ENCODE results near the gene DSC1. TPM values are rescaled to one million over a fixed set of nuclear protein-coding genes. Genes with fewer than 3 reads are reported as not detected.

The DSC1 gene
- polyA plus RNA-seq, 1 of the 3 experiments (the other 2 are of a cell fraction): not detected

GRCh38 chr18:31162419-31162793 is 250 bp downstream of the DSC1 start:
- CTCF ChIA-PET: interaction anchor here (0.8 kb wide), 1 partner anchor 11 kb away, joined by 3 read pairs; no protein-coding TSS in a partner anchor
- Histone ChIP-seq H3K9me3 (no peaks in the 10 kb centered on the region), H3K79me2 (ENCODE audit: insufficient read depth) (no peaks in the 10 kb centered on the region), H3K4me1 (ENCODE audit: control insufficient read depth in 1 of 2, insufficient read depth in 2 of 2, low read depth in 1 of 2, low read length in 1 of 2) (no peaks in the 10 kb centered on the region), H3K27ac (ENCODE audit: low read depth in 2 of 2, low read length in 1 of 2) (no peak overlapping the region), H3K36me3 (replicated peaks in 1 of 2; ENCODE audit: control insufficient read depth in 1 of 2, insufficient read depth in 2 of 2, low read length in 1 of 2) (no peaks in the 10 kb centered on the region), H3K4me2 (no peak overlapping the region), H2AFZ (ENCODE audit: low read depth) (no peak overlapping the region), H3K9ac (no peak overlapping the region), H3F3A (replicated peaks; ENCODE audit: insufficient read depth) (no peaks in the 10 kb centered on the region), H3K27me3 (ENCODE audit: insufficient read depth) (no peaks in the 10 kb centered on the region; the same call in 1 of the 2 replicates), H3K9me2 (no peaks in the 10 kb centered on the region), H4K20me1 (ENCODE audit: insufficient read depth) (no peaks in the 10 kb centered on the region), H3K4me3 (ENCODE audit: low read depth in 2 of 2, low read length in 1 of 2) (no peak overlapping the region)
- DNase-seq: no peak
- WGBS (ENCODE audit: low lambda C conversion rate): 0% methylated on average over 4 of the region's 5 CpGs
- TF ChIP-seq IRF3 (IDR thresholded peaks at IDR 0.05; ENCODE audit: low read depth, low read length) (no peak), SMC3 (IDR thresholded peaks at IDR 0.05; ENCODE audit: low read depth, low read length) (no peak)
- POLR2A ChIA-PET: no interaction called here

GRCh38 chr18:31161757-31162418 is 768 bp downstream of the DSC1 start:
- H4K20me1 ChIP-seq (ENCODE audit: insufficient read depth): no peaks in the 10 kb centered on the region
- no peak overlapping the region for H2AFZ ChIP-seq (ENCODE audit: low read depth)
- ChIA-PET POLR2A (no interaction called here), CTCF (interaction anchor here (0.8 kb wide), 1 partner anchor 10 kb away, joined by 3 read pairs; no protein-coding TSS in a partner anchor)
- H3K79me2 ChIP-seq (ENCODE audit: insufficient read depth): no peaks in the 10 kb centered on the region
- no peak overlapping the region for H3K9ac ChIP-seq
- H3K4me3 ChIP-seq (ENCODE audit: low read depth in 2 of 2, low read length in 1 of 2): no peak overlapping the region
- no peak for DNase-seq
- H3F3A ChIP-seq (replicated peaks; ENCODE audit: insufficient read depth): no peaks in the 10 kb centered on the region
- WGBS (ENCODE audit: low lambda C conversion rate): 8% methylated on average over 2 of the region's 2 CpGs
- no peaks in the 10 kb centered on the region for H3K4me1 ChIP-seq (ENCODE audit: control insufficient read depth in 1 of 2, insufficient read depth in 2 of 2, low read depth in 1 of 2, low read length in 1 of 2)
- no peak overlapping the region for H3K4me2 ChIP-seq
- TF ChIP-seq SMC3 (IDR thresholded peaks at IDR 0.05; ENCODE audit: low read depth, low read length) (no peak), FOXJ3 (CRISPR knock-in tag; IDR thresholded peaks at IDR 0.05) (no peak), IRF3 (IDR thresholded peaks at IDR 0.05; ENCODE audit: low read depth, low read length) (no peak), RAD21 (IDR thresholded peaks at IDR 0.05; ENCODE audit: low read length) (no peak), MAX (IDR thresholded peaks at IDR 0.05; ENCODE audit: low read depth) (no peak), CTCF (IDR thresholded peaks at IDR 0.05) (no peak), TAF1 (IDR thresholded peaks at IDR 0.05; ENCODE audit: borderline replicate concordance, low read depth, low read length) (no peak), RFX5 (IDR thresholded peaks at IDR 0.05; ENCODE audit: low read length) (no peak), REST (IDR thresholded peaks at IDR 0.05; ENCODE audit: low read depth, low read length) (no peak), USF1 (IDR thresholded peaks at IDR 0.05; ENCODE audit: borderline replicate concordance, low read depth) (no peak), USF2 (IDR thresholded peaks at IDR 0.05; ENCODE audit: borderline replicate concordance, low read depth, low read length) (no peak), CHD2 (IDR thresholded peaks at IDR 0.05; ENCODE audit: low read length, partially characterized antibody) (no peak), PBX3 (IDR thresholded peaks at IDR 0.05) (no peak)
- no peaks in the 10 kb centered on the region; the same call in 1 of the 2 replicates for H3K27me3 ChIP-seq (ENCODE audit: insufficient read depth)
- no peaks in the 10 kb centered on the region for H3K9me2 ChIP-seq
- no peaks in the 10 kb centered on the region for H3K9me3 ChIP-seq
- no peaks in the 10 kb centered on the region for H3K36me3 ChIP-seq (replicated peaks in 1 of 2; ENCODE audit: control insufficient read depth in 1 of 2, insufficient read depth in 2 of 2, low read length in 1 of 2)
- no peak overlapping the region for H3K27ac ChIP-seq (ENCODE audit: low read depth in 2 of 2, low read length in 1 of 2)
